SK-N-SH treated with all-trans-retinoic acid at 6 μM for 48 hours (cell line): ENCODE data around the gene GK2.

Source experiments
- CREB5 ChIP-seq: fragments of 250-450 bp; sonication (Bioruptor Pico); IDR thresholded peaks from 2 replicates; pipeline ENCODE4 v1.5.1; 2020; ENCODE audit warnings: low read depth, mild to moderate bottlenecking, moderate library complexity
- CSDC2 ChIP-seq: fragments of 250-450 bp; sonication (Bioruptor Pico); IDR thresholded peaks from 2 replicates; pipeline ENCODE4 v1.5.0; 2020; ENCODE audit warnings: mild to moderate bottlenecking, moderate library complexity
- PATZ1 ChIP-seq: fragments of 250-450 bp; sonication (Bioruptor Pico); IDR thresholded peaks from 2 replicates; pipeline ENCODE4 v1.8.0; 2020; ENCODE audit warnings: mild to moderate bottlenecking, moderate library complexity, borderline replicate concordance
- PPARA ChIP-seq: fragments of 250-450 bp; sonication (Bioruptor Pico); IDR thresholded peaks from 2 replicates; pipeline ENCODE4 v1.5.0; 2020; ENCODE audit warnings: mild to moderate bottlenecking, borderline replicate concordance
- SNAI2 ChIP-seq: fragments of 250-450 bp; sonication (Bioruptor Pico); IDR thresholded peaks from 2 replicates; pipeline ENCODE4 v1.5.0; 2020; ENCODE audit warnings: mild to moderate bottlenecking, moderate library complexity
- ZFP3 ChIP-seq: fragments of 250-450 bp; sonication (Bioruptor Pico); IDR thresholded peaks from 2 replicates; pipeline ENCODE4 v1.5.0; 2020; ENCODE audit warnings: mild to moderate bottlenecking, moderate library complexity
- ZNF565 ChIP-seq: fragments of 450-650 bp; formaldehyde crosslinking; conservative IDR thresholded peaks from 2 replicates; pipeline ENCODE4 v1.5.0; 2020; ENCODE audit warnings: low read depth, mild to moderate bottlenecking, moderate library complexity

GRCh38 chr4:79439489-79439888 is 31.5 kb upstream of the GK2 start:
- TF ChIP-seq ZNF565 (CRISPR knock-in tag) (no peak), PPARA (no peak), CSDC2 (CRISPR knock-in tag) (no peak), CREB5 (no peak), ZFP3 (CRISPR knock-in tag) (no peak), SNAI2 (CRISPR knock-in tag) (no peak), PATZ1 (CRISPR knock-in tag) (no peak)
